Sigmoid colon (tissue), 3 donors: ENCODE results near the gene B4GALNT3.

Experiments used
- POLR2A ChIP-seq, 2 donors: fragments of 450-650 bp; IDR thresholded peaks; one replicate each; pipeline ENCODE4 v1.6.1; 2016; ENCODE audit warnings: antibody characterized with exemption in 2 of 2, mild to moderate bottlenecking in 2 of 2, moderate library complexity in 2 of 2
- TF ChIP-seq, protein P1 (sequence below), 4 experiments: fragments of 450-650 bp in 3 of 4; fragments of 200-600 bp in 1 of 4; IDR thresholded peaks; one replicate each; pipeline ENCODE4 v1.5.1; 2016 to 2019; ENCODE audit warnings: antibody characterized with exemption in 4 of 4, mild to moderate bottlenecking in 3 of 4, moderate library complexity in 2 of 4

DNA sequence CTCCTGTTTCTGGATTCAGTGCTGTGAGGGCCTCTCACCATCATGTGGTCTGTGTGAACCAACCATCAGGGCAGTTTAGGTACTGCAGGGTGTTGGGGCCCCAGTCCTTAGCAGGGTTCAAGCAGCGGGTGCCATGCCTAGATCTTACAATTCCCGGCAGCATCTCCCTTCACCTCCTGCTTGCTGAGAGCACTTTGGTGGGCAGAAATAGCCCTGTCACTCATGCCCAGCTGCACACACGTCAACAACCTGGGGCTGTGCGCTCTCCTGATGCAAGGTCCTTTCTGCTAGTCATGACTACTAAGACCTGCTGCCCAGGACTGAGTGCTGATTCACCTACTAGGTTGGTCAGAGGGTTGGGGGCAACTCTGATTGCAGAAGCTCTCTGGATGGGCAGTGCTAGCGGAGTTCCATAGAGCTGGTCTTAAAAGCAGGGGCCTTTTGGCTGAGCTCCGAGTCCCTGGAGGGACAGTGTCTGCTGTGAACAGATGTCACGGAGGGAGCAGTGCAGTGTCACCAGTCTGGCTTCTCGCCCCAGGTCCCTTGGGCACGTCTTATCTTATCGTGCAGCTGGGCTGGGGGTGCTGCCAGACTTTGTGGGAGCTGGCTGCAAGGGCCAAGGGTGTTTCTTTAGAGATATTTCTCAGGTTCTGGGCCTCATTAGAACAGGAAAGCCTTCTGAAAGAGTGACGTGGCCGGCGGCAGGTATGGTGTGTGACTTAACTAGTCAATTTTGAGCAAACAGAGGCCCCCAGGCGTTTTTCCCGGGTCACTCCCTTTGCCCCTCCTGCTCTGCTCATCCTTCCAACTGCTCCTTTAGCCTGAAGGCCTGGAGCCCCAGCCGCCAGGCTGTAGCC is 131.7 kb downstream of the B4GALNT3 start:
- TF ChIP-seq, protein P1, sequence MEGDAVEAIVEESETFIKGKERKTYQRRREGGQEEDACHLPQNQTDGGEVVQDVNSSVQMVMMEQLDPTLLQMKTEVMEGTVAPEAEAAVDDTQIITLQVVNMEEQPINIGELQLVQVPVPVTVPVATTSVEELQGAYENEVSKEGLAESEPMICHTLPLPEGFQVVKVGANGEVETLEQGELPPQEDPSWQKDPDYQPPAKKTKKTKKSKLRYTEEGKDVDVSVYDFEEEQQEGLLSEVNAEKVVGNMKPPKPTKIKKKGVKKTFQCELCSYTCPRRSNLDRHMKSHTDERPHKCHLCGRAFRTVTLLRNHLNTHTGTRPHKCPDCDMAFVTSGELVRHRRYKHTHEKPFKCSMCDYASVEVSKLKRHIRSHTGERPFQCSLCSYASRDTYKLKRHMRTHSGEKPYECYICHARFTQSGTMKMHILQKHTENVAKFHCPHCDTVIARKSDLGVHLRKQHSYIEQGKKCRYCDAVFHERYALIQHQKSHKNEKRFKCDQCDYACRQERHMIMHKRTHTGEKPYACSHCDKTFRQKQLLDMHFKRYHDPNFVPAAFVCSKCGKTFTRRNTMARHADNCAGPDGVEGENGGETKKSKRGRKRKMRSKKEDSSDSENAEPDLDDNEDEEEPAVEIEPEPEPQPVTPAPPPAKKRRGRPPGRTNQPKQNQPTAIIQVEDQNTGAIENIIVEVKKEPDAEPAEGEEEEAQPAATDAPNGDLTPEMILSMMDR (IDR thresholded peaks at IDR 0.05), result no peak
- no peak for TF ChIP-seq POLR2A (IDR thresholded peaks at IDR 0.05)
